ENCODE measurements around the gene MMAA. TPM values are rescaled to one million over a fixed set of nuclear protein-coding genes. Genes with fewer than 3 reads are reported as not detected.
"Not testable (repeated sequence)": the region's sequence is repeated elsewhere in the genome, so short reads cannot be mapped to it uniquely, and the experiment has no call there.

The MMAA gene
- total RNA-seq, 4 donors from 2014 or later: 0.26 to 7.5 (median 3.5) TPM

- TF ChIP-seq CTCF (IDR thresholded peaks at IDR 0.05): no peak
Measured at GRCh38 chr4:145680902-145681301, 61.7 kb downstream of the MMAA start.

GRCh38 chr4:145681518-145681917, 62.3 kb downstream of the MMAA start:
- Histone ChIP-seq H3K36me3 (no peaks in the 10 kb centered on the region), H3K9me3 (no peaks in the 10 kb centered on the region), H3K27ac (no peak overlapping the region), H3K27me3 (no peaks in the 10 kb centered on the region), H3K4me3 (no peak overlapping the region), H3K4me1 (peaks cover 0 to 8% of the 10 kb centered on the region in 2 donors)
- TF ChIP-seq POLR2A (IDR thresholded peaks at IDR 0.05) (no peak), CTCF (IDR thresholded peaks at IDR 0.05) (no peak)
- intact Hi-C loops (cut with DNase I; ENCODE audit: low total_unique reads): no loop called here
- DNase-seq: no peak

More at GRCh38 chr4:145680902-145681301, 61.7 kb downstream of the MMAA start:
- intact Hi-C loops (cut with DNase I; ENCODE audit: low total_unique reads): no loop called here
- DNase-seq: no peak
- Histone ChIP-seq H3K4me3 (no peak overlapping the region), H3K27ac (no peak overlapping the region), H3K27me3 (no peaks in the 10 kb centered on the region), H3K4me1 (peaks cover 0 to 8% of the 10 kb centered on the region in 2 donors), H3K36me3 (no peaks in the 10 kb centered on the region), H3K9me3 (no peaks in the 10 kb centered on the region)

GRCh38 chr4:145681956-145682355, 62.8 kb downstream of the MMAA start:
- TF ChIP-seq POLR2A (IDR thresholded peaks at IDR 0.05) (no peak), CTCF (IDR thresholded peaks at IDR 0.05) (no peak)
- Histone ChIP-seq H3K27me3 (no peaks in the 10 kb centered on the region), H3K4me1 (peaks cover 0 to 8% of the 10 kb centered on the region in 2 donors), H3K27ac (no peak overlapping the region), H3K4me3 (no peak overlapping the region), H3K9me3 (no peaks in the 10 kb centered on the region), H3K36me3 (no peaks in the 10 kb centered on the region)
- DNase-seq: no peak
- intact Hi-C loops (cut with DNase I; ENCODE audit: low total_unique reads): no loop called here

GRCh38 chr4:145686991-145687390, 67.8 kb downstream of the MMAA start:
- Histone ChIP-seq H3K36me3 (no peaks in the 10 kb centered on the region), H3K27me3 (no peaks in the 10 kb centered on the region), H3K4me3 (no peak overlapping the region), H3K27ac (no peak overlapping the region), H3K4me1 (no peaks in the 10 kb centered on the region), H3K9me3 (no peaks in the 10 kb centered on the region)
- intact Hi-C loops (cut with DNase I; ENCODE audit: low total_unique reads): no loop called here
- no peak for DNase-seq
- TF ChIP-seq POLR2A (IDR thresholded peaks at IDR 0.05) (no peak), CTCF (IDR thresholded peaks at IDR 0.05) (no peak)

GRCh38 chr4:145690610-145691009, 71.4 kb downstream of the MMAA start:
- no peak for DNase-seq
- Histone ChIP-seq H3K36me3 (no peaks in the 10 kb centered on the region), H3K4me3 (no peak overlapping the region), H3K9me3 (no peaks in the 10 kb centered on the region), H3K4me1 (no peaks in the 10 kb centered on the region), H3K27me3 (no peaks in the 10 kb centered on the region), H3K27ac (no peak overlapping the region)
- TF ChIP-seq POLR2A (IDR thresholded peaks at IDR 0.05) (no peak), CTCF (IDR thresholded peaks at IDR 0.05) (no peak)
- intact Hi-C loops (cut with DNase I; ENCODE audit: low total_unique reads): no loop called here

- H3K27me3 ChIP-seq; DNase-seq; H3K4me3 ChIP-seq; H3K9me3 ChIP-seq; intact Hi-C loops (cut with DNase I; ENCODE audit: low total_unique reads); H3K36me3 ChIP-seq; H3K27ac ChIP-seq; H3K4me1 ChIP-seq: not testable (repeated sequence)
Measured at GRCh38 chr4:145691416-145691815, 72.2 kb downstream of the MMAA start.
